SU-DHL-6 (cell line): Measurements from ENCODE around the gene NME4.

Source experiments
- H2AFZ ChIP-seq: fragments of 200-600 bp; sonication (generic); 2 replicates; pipeline ENCODE4 v1.6.1; 2014; ENCODE audit warnings: low read depth, mild to moderate bottlenecking, moderate library complexity, mixed read lengths, antibody characterized with exemption, low read length; ENCODE audit not compliant: severe bottlenecking
- H3F3A ChIP-seq: fragments of 200-600 bp; shearing (Covaris generic); 2 replicates; pipeline ENCODE4 v1.6.0; 2016; ENCODE audit warnings: antibody characterized with exemption, mild to moderate bottlenecking; ENCODE audit not compliant: insufficient read depth
- H3K27ac ChIP-seq: fragments of 200-600 bp; sonication (generic); 2 replicates; pipeline ENCODE4 v1.5.1; 2016; ENCODE audit warnings: low read depth, mild to moderate bottlenecking, low read length, moderate library complexity, mixed read lengths
- H3K27me3 ChIP-seq: fragments of 200-600 bp; sonication (generic), shearing (Covaris generic); 2 replicates; pipeline ENCODE4 v1.6.0; 2014; ENCODE audit warnings: mild to moderate bottlenecking, low read length
- H3K36me3 ChIP-seq: fragments of 200-600 bp; sonication (generic); 2 replicates; pipeline ENCODE4 v1.6.1; 2014; ENCODE audit warnings: mild to moderate bottlenecking, low read length, mixed read lengths
- H3K4me2 ChIP-seq: fragments of 300-600, 200-600 bp; shearing (Covaris generic), sonication (generic); 2 replicates; pipeline ENCODE4 v1.6.0; 2014; ENCODE audit warnings: low read length, low read depth, mild to moderate bottlenecking; ENCODE audit not compliant: poor library complexity, severe bottlenecking
- H3K4me3 ChIP-seq: fragments of 200-600 bp; sonication (generic); 2 replicates; pipeline ENCODE4 v1.5.1; 2014; ENCODE audit warnings: antibody characterized with exemption, low read length, mild to moderate bottlenecking, mixed read lengths; ENCODE audit not compliant: insufficient read depth, poor library complexity, severe bottlenecking
- H3K79me2 ChIP-seq: fragments of 200-600 bp; sonication (generic); 2 replicates; pipeline ENCODE4 v1.6.1; 2014; ENCODE audit warnings: mild to moderate bottlenecking, low read length, moderate library complexity; ENCODE audit not compliant: insufficient read depth
- H3K9ac ChIP-seq: fragments of 200-600 bp; sonication (generic); 2 replicates; pipeline ENCODE4 v1.7.0; 2014; ENCODE audit warnings: mild to moderate bottlenecking, low read length
- H3K9me2 ChIP-seq: fragments of 200-600 bp; sonication (generic); replicated peaks from 2 replicates; pipeline ENCODE4 v1.6.1; 2014; ENCODE audit warnings: low read length; ENCODE audit not compliant: insufficient read depth
- H3K9me3 ChIP-seq: fragments of 200-600 bp; sonication (generic); 2 replicates; pipeline ENCODE4 v1.6.1; 2014; ENCODE audit warnings: low read length, mixed read lengths; ENCODE audit not compliant: insufficient read depth
- H4K20me1 ChIP-seq: fragments of 200-600 bp; sonication (generic); 2 replicates; pipeline ENCODE4 v1.6.1; 2014; ENCODE audit warnings: low read depth, mild to moderate bottlenecking, antibody characterized with exemption, low read length, moderate library complexity, mixed read lengths
- CTCF ChIP-seq: fragments of 200-600 bp; sonication (generic); IDR thresholded peaks from one replicate; pipeline ENCODE4 v1.5.1; 2017; ENCODE audit warnings: antibody characterized with exemption, mild to moderate bottlenecking, low read length, moderate library complexity; ENCODE audit not compliant: insufficient read depth, poor library complexity, severe bottlenecking
- EZH2phosphoT487 ChIP-seq: fragments of 200-600 bp; sonication (generic), shearing (Covaris generic); conservative IDR thresholded peaks from 2 replicates; pipeline ENCODE4 v1.6.1; 2018; ENCODE audit warnings: mild to moderate bottlenecking, antibody characterized with exemption, low read length, moderate library complexity, mixed read lengths

NME4 gene

GRCh38 chr16:350203-350602 is 46.8 kb upstream of the NME4 start:
- TF ChIP-seq CTCF (no peak), EZH2phosphoT487 (no peak)
- Histone ChIP-seq H3K9me2 (no peaks in the 10 kb centered on the region), H3K9ac (no peak overlapping the region), H3K27me3 (no peaks in the 10 kb centered on the region), H3K36me3 (no peaks in the 10 kb centered on the region), H3F3A (no peaks in the 10 kb centered on the region), H4K20me1 (no peaks in the 10 kb centered on the region), H3K27ac (no peak overlapping the region), H3K4me3 (no peak overlapping the region), H3K79me2 (peaks cover 39% of the 10 kb centered on the region), H3K9me3 (no peaks in the 10 kb centered on the region), H2AFZ (no peak overlapping the region), H3K4me2 (no peak overlapping the region)

DNA sequence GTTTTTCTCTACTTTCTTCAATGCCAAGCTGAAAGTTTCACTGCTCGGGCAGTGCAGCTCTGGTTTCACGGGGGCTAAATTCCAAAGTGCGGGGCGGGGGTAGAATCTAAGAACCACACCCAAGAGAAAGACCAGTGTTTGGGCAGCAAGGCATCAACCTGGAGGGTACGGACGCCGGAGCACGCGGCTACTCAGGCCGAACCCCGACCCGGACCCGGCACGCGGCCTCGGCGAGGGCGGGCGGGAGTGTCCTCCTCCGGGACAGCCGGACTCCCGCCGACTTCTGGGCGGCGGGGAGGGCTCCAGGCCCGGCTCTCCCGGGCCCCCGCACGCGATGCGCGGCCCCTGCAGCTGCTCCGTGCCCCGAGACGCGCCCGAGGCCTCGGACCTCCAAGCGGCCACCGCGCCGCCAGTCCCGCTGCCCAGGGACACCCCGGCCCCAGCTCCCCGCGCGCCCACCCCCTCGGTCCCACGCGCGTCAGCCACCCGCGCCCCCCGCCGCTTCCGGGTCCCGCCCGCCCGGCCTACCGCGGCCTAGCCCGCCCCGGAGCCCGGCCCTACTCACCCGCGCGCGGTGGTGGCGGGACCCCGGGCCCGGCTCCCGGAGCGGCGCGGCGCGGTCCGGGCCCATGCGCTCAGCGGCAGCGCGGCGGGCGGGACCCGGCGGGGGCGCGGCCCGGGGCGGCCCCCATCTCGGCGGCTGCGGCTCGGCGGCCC is 45.0 kb upstream of the NME4 start:
- Histone ChIP-seq H3K79me2 (peaks cover 31% of the 10 kb centered on the region), H3F3A (no peaks in the 10 kb centered on the region), H3K9me3 (no peaks in the 10 kb centered on the region), H3K4me2 (peak overlapping the region; percentile 90), H3K27me3 (no peaks in the 10 kb centered on the region), H3K9me2 (no peaks in the 10 kb centered on the region), H3K4me3 (peak overlapping the region; percentile 89), H2AFZ (peak overlapping the region; percentile 71), H4K20me1 (no peaks in the 10 kb centered on the region), H3K27ac (no peak overlapping the region), H3K9ac (peak overlapping the region; percentile 84), H3K36me3 (no peaks in the 10 kb centered on the region)
- no peak for TF ChIP-seq CTCF
- TF ChIP-seq EZH2phosphoT487 = no peak

DNA sequence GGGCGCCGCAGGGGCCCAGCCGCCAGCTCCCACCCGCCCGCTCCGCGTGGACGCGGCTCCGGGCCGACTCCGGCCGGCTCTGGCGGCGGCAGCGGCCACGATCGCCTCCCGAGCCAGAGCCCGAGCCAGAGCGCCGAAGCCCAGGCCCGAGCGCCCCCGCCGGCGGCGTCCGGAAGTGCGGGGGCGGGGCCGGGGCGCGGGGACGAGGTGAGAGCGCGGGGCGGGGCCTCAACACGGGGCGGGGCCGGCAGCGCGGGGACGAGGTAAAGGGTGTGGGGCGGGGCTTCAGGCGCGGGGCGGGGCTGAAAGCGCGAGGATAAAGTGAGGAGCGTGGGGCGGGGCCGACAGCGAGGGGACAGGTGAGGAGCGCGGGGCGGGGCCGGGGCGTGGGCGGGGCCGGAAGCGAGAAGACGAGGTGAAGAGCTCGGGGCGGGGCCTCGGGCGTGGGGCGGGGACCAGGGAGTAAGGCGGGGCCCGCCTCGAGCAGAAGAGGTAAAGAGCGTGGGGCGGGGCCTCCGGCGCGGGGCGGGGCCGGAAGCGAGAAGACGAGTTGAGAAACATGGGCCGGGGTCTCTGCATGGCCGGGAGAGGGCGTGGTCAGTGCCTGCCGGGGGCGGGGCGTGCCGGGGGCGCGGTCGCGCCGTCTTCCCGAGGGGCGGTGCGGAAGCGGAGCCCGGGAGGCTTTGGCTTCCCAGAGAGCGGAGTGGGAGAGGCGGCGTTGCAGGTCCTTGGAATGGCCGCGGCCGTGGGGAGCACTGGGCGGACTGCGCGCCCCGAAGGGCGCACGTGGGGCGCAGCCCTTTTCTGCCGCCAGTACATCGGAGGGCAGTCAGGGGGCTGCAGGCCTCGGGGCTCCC is 44.2 kb upstream of the NME4 start, which contains the start of gene AXIN1:
Gene AXIN1 (minus strand): TSS at position 177 of the 857 bp plus-strand sequence. CDS start 5,698 bp downstream, outside the sequence.
- Histone ChIP-seq H3K27ac (no peak within 1 kb of the TSS), H3F3A (no peaks in the 10 kb centered on the region), H2AFZ (peak within 1 kb of the TSS; percentile 77), H3K9me3 (no peaks in the 10 kb centered on the region), H3K9me2 (no peaks in the 10 kb centered on the region), H3K27me3 (no peaks in the 10 kb centered on the region), H3K4me3 (peak within 1 kb of the TSS; percentile 89), H3K36me3 (no peaks in the 10 kb centered on the region), H3K79me2 (peaks cover 25% of the 10 kb centered on the region), H4K20me1 (no peaks in the 10 kb centered on the region), H3K9ac (peak within 1 kb of the TSS; percentile 84), H3K4me2 (peak within 1 kb of the TSS; percentile 90)
- TF ChIP-seq CTCF = peak; percentile 23
- TF ChIP-seq EZH2phosphoT487 = no peak
